HepG2 (cell line): ENCODE results near the gene TEKT5. TPM values are rescaled to one million over a fixed set of nuclear protein-coding genes. Genes with fewer than 3 reads are reported as not detected.
A peak's percentile ranks its signal among the peaks of the same experiment; 100 is the strongest.

Experiments
- CBFB ChIP-seq: sonication (generic); formaldehyde crosslinking; IDR thresholded peaks from 2 replicates; pipeline ENCODE4 v1.4.0; 2020; ENCODE audit warnings: missing genetic modification reagents
- CBX5 ChIP-seq: sonication (generic); formaldehyde crosslinking; IDR thresholded peaks from 2 replicates; pipeline ENCODE4 v1.4.0; 2020; ENCODE audit warnings: missing genetic modification reagents, borderline replicate concordance
- GATAD2A ChIP-seq: IDR thresholded peaks from 2 replicates; pipeline ENCODE4 v1.6.1; 2016
- KDM4B ChIP-seq: sonication (generic); formaldehyde crosslinking; IDR thresholded peaks from 2 replicates; pipeline ENCODE4 v1.4.0; 2020; ENCODE audit warnings: missing genetic modification reagents
- KMT2A ChIP-seq: sonication (generic); formaldehyde crosslinking; IDR thresholded peaks from 2 replicates; pipeline ENCODE4 v1.4.0; 2020; ENCODE audit warnings: missing genetic modification reagents
- NFRKB ChIP-seq: fragments of 450-650 bp; IDR thresholded peaks from 2 replicates; pipeline ENCODE4 v1.6.1; 2017
- SIX1 ChIP-seq: sonication (generic); formaldehyde crosslinking; IDR thresholded peaks from 2 replicates; pipeline ENCODE4 v1.4.0; 2020; ENCODE audit warnings: missing genetic modification reagents, borderline replicate concordance
- SOX5 ChIP-seq: IDR thresholded peaks from 2 replicates; pipeline ENCODE4 v1.6.1; 2016; ENCODE audit warnings: borderline replicate concordance
- SRSF9 ChIP-seq: fragments of 200-400 bp; formaldehyde crosslinking; IDR thresholded peaks from 2 replicates; pipeline ENCODE4 v1.6.1; 2018; ENCODE audit warnings: borderline replicate concordance, mild to moderate bottlenecking, low read depth, low read length; ENCODE audit not compliant: insufficient read depth, poor library complexity, severe bottlenecking
- ZKSCAN8 ChIP-seq: IDR thresholded peaks from 2 replicates; pipeline ENCODE4 v1.6.1; 2016; ENCODE audit warnings: borderline replicate concordance, missing genetic modification reagents, missing compliant biosample characterization
- ZNF24 ChIP-seq: fragments of 450-650 bp; IDR thresholded peaks from 2 replicates; pipeline ENCODE4 v1.6.1; 2017; ENCODE audit warnings: antibody characterized with exemption, mild to moderate bottlenecking
- ZNF713 ChIP-seq: sonication (generic); formaldehyde crosslinking; IDR thresholded peaks from 2 replicates; pipeline ENCODE4 v1.4.0; 2020; ENCODE audit warnings: mild to moderate bottlenecking, missing genetic modification reagents
- polyA plus RNA-seq, 8 experiments: library from polyadenylated mRNA; depleted of rRNA in 3 of 8; stranded (reverse) in 7 of 8; unstranded in 1 of 8; fragments of >200 nt; fragmentation: Illumina TruSeq in 4 of 8; extraction: Trizol in 4 of 8; gene quantifications; 2 replicates each; pipeline versions ENCODE4 v1.2.1 to v1.2.3, GENCODE V29; 2011 to 2016; ENCODE audit warnings: low read depth in 4 of 8, missing spikeins in 1 of 8, mixed read lengths in 1 of 8; ENCODE audit not compliant: insufficient read depth in 1 of 8
- total RNA-seq, 5 experiments: library from RNA; depleted of rRNA; stranded (reverse); fragments of >200 nt; fragmentation: Illumina TruSeq; extraction: Trizol; gene quantifications; 2 replicates each; pipeline ENCODE4 v1.2.3, GENCODE V29; 2016; ENCODE audit warnings: low read depth in 1 of 5
- TF ChIP-seq, protein P1 (sequence below): sonication (generic); formaldehyde crosslinking; IDR thresholded peaks from 2 replicates; pipeline ENCODE4 v1.4.0; 2020; ENCODE audit warnings: mild to moderate bottlenecking, missing genetic modification reagents
- TF ChIP-seq, protein P2 (sequence below): sonication (generic); formaldehyde crosslinking; IDR thresholded peaks from 2 replicates; pipeline ENCODE4 v1.5.0; 2020; ENCODE audit warnings: mild to moderate bottlenecking, missing genetic modification reagents
- TF ChIP-seq, protein P3 (sequence below): IDR thresholded peaks from 2 replicates; pipeline ENCODE4 v1.6.1; 2018; ENCODE audit warnings: missing genetic modification reagents, mild to moderate bottlenecking, missing compliant biosample characterization
- TF ChIP-seq, protein P4 (sequence below): sonication (generic); formaldehyde crosslinking; IDR thresholded peaks from 2 replicates; pipeline ENCODE4 v1.5.1; 2020; ENCODE audit warnings: mild to moderate bottlenecking, missing genetic modification reagents, moderate library complexity

TEKT5 gene
- total and polyA plus RNA-seq, 2 of the 13 experiments (the other 11 are each of a cell fraction or from before 2014, with no cell fraction given) = 0.16 TPM; not detected in 1

DNA sequence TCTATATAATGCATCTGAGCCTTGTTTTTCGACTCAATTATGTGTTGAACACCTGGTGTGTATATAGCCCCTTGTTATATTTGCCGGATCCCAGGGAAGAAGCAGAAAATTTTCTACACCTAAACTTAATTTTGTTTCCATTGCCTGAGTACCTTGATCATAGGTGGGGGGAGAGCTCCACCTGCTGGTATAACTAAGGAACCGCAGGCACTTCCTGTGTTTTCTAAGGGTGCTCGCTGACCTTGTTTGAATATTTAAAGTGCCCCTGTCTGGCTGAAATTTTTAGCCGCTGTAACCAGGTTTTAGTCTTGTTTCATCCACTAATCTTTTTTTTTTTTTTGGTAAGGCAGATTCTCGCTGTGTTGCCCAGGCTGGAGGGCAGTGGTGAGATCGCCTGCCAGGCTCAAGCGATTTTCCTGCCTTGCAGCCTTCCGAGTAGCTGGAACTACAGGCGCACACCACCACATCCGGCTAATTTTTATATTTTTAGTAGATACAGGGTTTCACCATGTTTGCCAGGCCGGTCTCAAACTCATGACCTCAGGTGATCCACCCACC is 42.4 kb upstream of the TEKT5 start (continued):
- TF ChIP-seq, protein P1, sequence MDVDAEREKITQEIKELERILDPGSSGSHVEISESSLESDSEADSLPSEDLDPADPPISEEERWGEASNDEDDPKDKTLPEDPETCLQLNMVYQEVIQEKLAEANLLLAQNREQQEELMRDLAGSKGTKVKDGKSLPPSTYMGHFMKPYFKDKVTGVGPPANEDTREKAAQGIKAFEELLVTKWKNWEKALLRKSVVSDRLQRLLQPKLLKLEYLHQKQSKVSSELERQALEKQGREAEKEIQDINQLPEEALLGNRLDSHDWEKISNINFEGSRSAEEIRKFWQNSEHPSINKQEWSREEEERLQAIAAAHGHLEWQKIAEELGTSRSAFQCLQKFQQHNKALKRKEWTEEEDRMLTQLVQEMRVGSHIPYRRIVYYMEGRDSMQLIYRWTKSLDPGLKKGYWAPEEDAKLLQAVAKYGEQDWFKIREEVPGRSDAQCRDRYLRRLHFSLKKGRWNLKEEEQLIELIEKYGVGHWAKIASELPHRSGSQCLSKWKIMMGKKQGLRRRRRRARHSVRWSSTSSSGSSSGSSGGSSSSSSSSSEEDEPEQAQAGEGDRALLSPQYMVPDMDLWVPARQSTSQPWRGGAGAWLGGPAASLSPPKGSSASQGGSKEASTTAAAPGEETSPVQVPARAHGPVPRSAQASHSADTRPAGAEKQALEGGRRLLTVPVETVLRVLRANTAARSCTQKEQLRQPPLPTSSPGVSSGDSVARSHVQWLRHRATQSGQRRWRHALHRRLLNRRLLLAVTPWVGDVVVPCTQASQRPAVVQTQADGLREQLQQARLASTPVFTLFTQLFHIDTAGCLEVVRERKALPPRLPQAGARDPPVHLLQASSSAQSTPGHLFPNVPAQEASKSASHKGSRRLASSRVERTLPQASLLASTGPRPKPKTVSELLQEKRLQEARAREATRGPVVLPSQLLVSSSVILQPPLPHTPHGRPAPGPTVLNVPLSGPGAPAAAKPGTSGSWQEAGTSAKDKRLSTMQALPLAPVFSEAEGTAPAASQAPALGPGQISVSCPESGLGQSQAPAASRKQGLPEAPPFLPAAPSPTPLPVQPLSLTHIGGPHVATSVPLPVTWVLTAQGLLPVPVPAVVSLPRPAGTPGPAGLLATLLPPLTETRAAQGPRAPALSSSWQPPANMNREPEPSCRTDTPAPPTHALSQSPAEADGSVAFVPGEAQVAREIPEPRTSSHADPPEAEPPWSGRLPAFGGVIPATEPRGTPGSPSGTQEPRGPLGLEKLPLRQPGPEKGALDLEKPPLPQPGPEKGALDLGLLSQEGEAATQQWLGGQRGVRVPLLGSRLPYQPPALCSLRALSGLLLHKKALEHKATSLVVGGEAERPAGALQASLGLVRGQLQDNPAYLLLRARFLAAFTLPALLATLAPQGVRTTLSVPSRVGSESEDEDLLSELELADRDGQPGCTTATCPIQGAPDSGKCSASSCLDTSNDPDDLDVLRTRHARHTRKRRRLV (CRISPR knock-in tag) = no peak
- peak; percentile 68; the same call in 1 of the 2 replicates for TF ChIP-seq ZNF24
- 0 out of 2 replicates have a peak, but pooled peaks have one; percentile 53 for TF ChIP-seq KDM4B (CRISPR knock-in tag)
- TF ChIP-seq NFRKB = no peak
- 0 out of 2 replicates have a peak, but pooled peaks have one; percentile 19 for TF ChIP-seq SIX1 (CRISPR knock-in tag)
- TF ChIP-seq SRSF9 = no peak
- TF ChIP-seq CBFB (CRISPR knock-in tag) = 0 out of 2 replicates have a peak, but pooled peaks have one; percentile 61
- no peak for TF ChIP-seq ZNF713 (CRISPR knock-in tag)
- peak; percentile 26; the same call in 1 of the 2 replicates for TF ChIP-seq CBX5 (CRISPR knock-in tag)
- TF ChIP-seq, protein P2, sequence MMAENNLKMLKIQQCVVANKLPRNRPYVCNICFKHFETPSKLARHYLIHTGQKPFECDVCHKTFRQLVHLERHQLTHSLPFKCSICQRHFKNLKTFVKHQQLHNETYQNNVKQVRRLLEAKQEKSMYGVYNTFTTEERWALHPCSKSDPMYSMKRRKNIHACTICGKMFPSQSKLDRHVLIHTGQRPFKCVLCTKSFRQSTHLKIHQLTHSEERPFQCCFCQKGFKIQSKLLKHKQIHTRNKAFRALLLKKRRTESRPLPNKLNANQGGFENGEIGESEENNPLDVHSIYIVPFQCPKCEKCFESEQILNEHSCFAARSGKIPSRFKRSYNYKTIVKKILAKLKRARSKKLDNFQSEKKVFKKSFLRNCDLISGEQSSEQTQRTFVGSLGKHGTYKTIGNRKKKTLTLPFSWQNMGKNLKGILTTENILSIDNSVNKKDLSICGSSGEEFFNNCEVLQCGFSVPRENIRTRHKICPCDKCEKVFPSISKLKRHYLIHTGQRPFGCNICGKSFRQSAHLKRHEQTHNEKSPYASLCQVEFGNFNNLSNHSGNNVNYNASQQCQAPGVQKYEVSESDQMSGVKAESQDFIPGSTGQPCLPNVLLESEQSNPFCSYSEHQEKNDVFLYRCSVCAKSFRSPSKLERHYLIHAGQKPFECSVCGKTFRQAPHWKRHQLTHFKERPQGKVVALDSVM (CRISPR knock-in tag) = 0 out of 2 replicates have a peak, but pooled peaks have one; percentile 26
- peak; percentile 62; the same call in 1 of the 2 replicates for TF ChIP-seq ZKSCAN8 (CRISPR knock-in tag)
- TF ChIP-seq KMT2A = peak; percentile 62; the same call in 1 of the 2 replicates
- TF ChIP-seq, protein P3, sequence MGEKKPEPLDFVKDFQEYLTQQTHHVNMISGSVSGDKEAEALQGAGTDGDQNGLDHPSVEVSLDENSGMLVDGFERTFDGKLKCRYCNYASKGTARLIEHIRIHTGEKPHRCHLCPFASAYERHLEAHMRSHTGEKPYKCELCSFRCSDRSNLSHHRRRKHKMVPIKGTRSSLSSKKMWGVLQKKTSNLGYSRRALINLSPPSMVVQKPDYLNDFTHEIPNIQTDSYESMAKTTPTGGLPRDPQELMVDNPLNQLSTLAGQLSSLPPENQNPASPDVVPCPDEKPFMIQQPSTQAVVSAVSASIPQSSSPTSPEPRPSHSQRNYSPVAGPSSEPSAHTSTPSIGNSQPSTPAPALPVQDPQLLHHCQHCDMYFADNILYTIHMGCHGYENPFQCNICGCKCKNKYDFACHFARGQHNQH (CRISPR knock-in tag) = peak; percentile 57; the same call in 1 of the 2 replicates
- TF ChIP-seq, protein P4, sequence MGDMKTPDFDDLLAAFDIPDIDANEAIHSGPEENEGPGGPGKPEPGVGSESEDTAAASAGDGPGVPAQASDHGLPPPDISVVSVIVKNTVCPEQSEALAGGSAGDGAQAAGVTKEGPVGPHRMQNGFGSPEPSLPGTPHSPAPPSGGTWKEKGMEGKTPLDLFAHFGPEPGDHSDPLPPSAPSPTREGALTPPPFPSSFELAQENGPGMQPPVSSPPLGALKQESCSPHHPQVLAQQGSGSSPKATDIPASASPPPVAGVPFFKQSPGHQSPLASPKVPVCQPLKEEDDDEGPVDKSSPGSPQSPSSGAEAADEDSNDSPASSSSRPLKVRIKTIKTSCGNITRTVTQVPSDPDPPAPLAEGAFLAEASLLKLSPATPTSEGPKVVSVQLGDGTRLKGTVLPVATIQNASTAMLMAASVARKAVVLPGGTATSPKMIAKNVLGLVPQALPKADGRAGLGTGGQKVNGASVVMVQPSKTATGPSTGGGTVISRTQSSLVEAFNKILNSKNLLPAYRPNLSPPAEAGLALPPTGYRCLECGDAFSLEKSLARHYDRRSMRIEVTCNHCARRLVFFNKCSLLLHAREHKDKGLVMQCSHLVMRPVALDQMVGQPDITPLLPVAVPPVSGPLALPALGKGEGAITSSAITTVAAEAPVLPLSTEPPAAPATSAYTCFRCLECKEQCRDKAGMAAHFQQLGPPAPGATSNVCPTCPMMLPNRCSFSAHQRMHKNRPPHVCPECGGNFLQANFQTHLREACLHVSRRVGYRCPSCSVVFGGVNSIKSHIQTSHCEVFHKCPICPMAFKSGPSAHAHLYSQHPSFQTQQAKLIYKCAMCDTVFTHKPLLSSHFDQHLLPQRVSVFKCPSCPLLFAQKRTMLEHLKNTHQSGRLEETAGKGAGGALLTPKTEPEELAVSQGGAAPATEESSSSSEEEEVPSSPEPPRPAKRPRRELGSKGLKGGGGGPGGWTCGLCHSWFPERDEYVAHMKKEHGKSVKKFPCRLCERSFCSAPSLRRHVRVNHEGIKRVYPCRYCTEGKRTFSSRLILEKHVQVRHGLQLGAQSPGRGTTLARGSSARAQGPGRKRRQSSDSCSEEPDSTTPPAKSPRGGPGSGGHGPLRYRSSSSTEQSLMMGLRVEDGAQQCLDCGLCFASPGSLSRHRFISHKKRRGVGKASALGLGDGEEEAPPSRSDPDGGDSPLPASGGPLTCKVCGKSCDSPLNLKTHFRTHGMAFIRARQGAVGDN (CRISPR knock-in tag) = no peak; the same call in 1 of the 2 replicates
- no peak for TF ChIP-seq GATAD2A (CRISPR knock-in tag)
- peak; percentile 19; the same call in 1 of the 2 replicates for TF ChIP-seq SOX5
